GM13976 (cell line): ENCODE results near the gene DNAH3.

Source experiments
- DNase-seq: peaks from one replicate; pipeline ENCODE4 v3.0.0; 2012; ENCODE audit warnings: low spot score
- in situ Hi-C: fragments of 300-500 bp; cut with MboI; formaldehyde crosslinking; loops from one replicate; pipeline ENCODE4 v1.12.0; 2022; ENCODE audit warnings: low sequenced_read_pairs, mixed read lengths, inconsistent platforms; ENCODE audit not compliant: unreplicated experiment
- TF ChIP-seq, protein P1 (sequence below): IDR thresholded peaks from 2 replicates; pipeline ENCODE4 v1.5.1; 2012; ENCODE audit warnings: borderline replicate concordance, mild to moderate bottlenecking; ENCODE audit not compliant: insufficient read depth; ENCODE audit errors: extremely low read depth, missing control alignments, control extremely low read depth

The DNAH3 gene

GRCh38 chr16:20971401-20971800 lies 179.2 kb downstream of the DNAH3 start:
- no peak for DNase-seq
- in situ Hi-C loops = no loop called here
- TF ChIP-seq, protein P1, sequence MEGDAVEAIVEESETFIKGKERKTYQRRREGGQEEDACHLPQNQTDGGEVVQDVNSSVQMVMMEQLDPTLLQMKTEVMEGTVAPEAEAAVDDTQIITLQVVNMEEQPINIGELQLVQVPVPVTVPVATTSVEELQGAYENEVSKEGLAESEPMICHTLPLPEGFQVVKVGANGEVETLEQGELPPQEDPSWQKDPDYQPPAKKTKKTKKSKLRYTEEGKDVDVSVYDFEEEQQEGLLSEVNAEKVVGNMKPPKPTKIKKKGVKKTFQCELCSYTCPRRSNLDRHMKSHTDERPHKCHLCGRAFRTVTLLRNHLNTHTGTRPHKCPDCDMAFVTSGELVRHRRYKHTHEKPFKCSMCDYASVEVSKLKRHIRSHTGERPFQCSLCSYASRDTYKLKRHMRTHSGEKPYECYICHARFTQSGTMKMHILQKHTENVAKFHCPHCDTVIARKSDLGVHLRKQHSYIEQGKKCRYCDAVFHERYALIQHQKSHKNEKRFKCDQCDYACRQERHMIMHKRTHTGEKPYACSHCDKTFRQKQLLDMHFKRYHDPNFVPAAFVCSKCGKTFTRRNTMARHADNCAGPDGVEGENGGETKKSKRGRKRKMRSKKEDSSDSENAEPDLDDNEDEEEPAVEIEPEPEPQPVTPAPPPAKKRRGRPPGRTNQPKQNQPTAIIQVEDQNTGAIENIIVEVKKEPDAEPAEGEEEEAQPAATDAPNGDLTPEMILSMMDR = no peak

DNA sequence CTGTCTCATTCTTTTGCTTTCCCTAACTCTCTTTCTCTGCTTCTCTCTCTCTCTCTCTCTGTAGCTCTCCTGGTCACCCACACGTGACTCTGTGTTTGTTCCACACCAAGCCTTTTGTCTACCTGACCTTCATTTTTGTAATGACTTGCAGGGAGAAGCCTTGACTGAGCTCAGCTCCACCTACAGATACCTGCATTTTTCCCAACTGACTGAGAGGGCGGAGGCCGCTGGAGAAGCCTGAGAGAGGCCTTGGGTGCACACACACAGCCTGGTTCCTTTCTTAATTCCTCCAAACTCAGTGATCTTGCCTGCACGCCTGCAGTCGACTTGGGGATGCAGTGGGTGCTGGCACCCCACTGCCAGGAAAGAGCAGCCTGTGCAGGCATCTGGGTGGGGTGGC lies 181.3 kb downstream of the DNAH3 start:
- no peak for DNase-seq
- TF ChIP-seq, protein P1 = no peak
- in situ Hi-C loops = no loop called here

DNA sequence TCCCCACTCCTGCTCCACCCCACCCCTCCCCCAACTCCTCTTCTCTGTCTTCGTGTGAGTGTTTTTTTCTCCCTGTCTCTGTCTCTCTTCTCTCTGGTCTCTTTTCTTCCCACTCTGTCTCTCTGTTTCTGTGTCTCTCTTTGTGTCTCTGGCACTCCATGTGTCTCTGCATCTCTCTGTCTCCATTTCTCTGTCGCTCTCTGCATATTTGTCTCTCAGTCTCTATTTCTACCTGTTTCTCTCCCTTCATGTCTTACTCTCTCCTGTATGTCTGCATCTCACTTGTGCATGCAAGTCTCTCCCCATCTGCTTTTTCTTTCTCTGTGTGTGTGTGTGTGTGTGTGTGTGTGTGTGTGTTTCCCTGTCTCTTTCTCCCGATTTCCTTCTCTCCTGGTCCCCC lies 181.9 kb downstream of the DNAH3 start:
- DNase-seq = no peak
- TF ChIP-seq, protein P1 = no peak
- in situ Hi-C loops = no loop called here

DNA sequence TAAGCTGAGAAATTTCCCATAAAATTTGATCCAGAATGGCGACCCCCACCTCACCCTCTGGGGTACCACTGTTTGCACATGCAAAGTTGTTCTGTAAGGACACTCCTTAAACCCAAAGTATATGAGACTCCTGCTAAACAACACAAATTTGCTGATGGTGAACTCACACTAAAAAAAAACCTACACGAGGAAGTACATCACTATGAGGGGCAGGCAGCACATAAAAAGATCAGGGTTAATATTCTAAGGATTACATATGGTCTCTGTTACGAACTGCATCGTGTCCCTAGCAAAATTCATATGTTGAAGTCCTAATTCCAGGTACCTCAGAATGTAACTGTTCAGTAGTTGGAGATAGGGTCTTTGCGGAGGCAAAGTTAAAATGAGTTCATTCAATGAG lies 189.7 kb downstream of the DNAH3 start:
- DNase-seq = no peak
- TF ChIP-seq, protein P1 = no peak
- in situ Hi-C loops = no loop called here

DNA sequence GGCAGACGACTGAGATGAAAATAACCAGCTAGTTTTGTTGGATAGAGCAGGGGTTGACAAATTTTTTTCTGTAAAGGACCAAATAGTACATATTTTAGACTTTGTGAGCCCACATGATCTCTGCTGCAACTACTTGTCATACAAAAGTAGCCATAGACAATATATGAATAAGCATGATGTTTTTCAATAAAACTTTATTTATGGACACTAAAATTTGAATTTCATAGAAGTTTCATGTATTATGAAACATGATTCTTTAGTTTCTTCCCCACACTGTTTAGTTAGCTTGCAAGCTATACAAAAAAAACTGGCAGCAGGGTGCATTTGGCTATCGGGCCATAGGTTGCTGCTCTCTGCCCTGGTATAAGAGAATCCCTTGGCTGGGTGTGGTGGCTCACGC lies 193.5 kb downstream of the DNAH3 start:
- TF ChIP-seq, protein P1 = no peak
- no peak for DNase-seq
- in situ Hi-C loops = no loop called here

GRCh38 chr16:20956319-20956718 lies 194.3 kb downstream of the DNAH3 start:
- DNase-seq = no peak
- in situ Hi-C loops = no loop called here

More at GRCh38 chr16:20956319-20956718, 194.3 kb downstream of the DNAH3 start:
- TF ChIP-seq, protein P1 = no peak
